WI38 (cell line): Measurements from ENCODE around the gene BCLAF1.
A peak's percentile ranks its signal among the peaks of the same experiment; 100 is the strongest.
"Not testable (repeated sequence)": the region's sequence is repeated elsewhere in the genome, so short reads cannot be mapped to it uniquely, and the experiment has no call there.

ENCODE experiments used
- H3K4me3 ChIP-seq: 2 replicates; pipeline ENCODE4 v1.5.1; 2011; ENCODE audit warnings: low read depth, mild to moderate bottlenecking, control low read depth, low read length
- TF ChIP-seq, protein P1 (sequence below): IDR thresholded peaks from 2 replicates; pipeline ENCODE4 v1.5.1; 2012; ENCODE audit warnings: low read depth, mild to moderate bottlenecking, control low read depth, low read length

The BCLAF1 gene

DNA sequence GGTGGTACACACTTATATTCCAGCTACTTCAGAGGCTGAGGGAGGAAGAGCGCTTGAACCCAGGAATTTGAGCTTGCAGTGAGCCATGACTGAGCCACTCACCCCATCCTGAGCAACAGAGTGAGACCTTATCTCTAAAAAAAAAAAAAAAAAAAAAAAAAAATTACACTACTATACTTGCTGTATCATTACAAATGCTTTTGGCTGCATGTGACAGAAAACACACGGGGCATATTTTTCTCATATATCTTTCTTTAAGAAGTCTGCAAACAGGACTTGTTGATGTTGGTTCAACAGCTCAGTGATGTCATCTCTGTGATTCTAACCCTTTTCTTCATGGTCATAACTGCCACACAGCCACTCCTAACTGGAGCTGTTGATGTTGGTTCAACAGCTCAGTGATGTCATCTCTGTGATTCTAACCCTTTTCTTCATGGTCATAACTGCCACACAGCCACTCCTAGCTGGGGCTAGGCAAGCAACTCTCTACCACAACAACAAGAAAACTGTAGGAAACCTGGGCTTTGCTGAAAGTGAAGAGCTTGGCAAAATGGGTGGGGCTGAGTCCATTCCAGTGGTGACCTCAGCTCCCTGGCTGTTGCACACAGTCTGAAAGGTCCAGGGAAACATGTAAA lies 59.3 kb downstream of the BCLAF1 start:
- H3K4me3 ChIP-seq, result no peak overlapping the region
- TF ChIP-seq, protein P1, sequence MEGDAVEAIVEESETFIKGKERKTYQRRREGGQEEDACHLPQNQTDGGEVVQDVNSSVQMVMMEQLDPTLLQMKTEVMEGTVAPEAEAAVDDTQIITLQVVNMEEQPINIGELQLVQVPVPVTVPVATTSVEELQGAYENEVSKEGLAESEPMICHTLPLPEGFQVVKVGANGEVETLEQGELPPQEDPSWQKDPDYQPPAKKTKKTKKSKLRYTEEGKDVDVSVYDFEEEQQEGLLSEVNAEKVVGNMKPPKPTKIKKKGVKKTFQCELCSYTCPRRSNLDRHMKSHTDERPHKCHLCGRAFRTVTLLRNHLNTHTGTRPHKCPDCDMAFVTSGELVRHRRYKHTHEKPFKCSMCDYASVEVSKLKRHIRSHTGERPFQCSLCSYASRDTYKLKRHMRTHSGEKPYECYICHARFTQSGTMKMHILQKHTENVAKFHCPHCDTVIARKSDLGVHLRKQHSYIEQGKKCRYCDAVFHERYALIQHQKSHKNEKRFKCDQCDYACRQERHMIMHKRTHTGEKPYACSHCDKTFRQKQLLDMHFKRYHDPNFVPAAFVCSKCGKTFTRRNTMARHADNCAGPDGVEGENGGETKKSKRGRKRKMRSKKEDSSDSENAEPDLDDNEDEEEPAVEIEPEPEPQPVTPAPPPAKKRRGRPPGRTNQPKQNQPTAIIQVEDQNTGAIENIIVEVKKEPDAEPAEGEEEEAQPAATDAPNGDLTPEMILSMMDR, result no peak

DNA sequence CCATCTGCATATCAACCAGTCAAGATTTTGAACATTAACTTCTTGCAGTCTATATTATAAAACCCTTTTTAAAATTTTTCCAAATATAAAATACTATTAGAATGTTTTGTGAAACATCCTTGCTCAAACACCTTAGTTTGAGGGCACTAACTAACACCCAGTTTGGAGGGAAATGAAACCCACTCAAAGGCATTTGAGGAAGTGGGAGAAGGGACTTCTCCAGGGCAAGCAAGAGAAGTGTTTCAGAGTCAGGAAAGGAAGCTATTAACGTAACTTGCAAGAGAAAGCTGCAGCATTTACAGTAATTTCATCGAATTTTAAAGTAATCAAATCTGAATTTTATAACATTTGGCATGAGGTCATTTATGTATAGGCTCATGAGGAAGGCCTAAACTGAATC lies 60.8 kb downstream of the BCLAF1 start:
- TF ChIP-seq, protein P1, result no peak
- H3K4me3 ChIP-seq, result no peak overlapping the region

DNA sequence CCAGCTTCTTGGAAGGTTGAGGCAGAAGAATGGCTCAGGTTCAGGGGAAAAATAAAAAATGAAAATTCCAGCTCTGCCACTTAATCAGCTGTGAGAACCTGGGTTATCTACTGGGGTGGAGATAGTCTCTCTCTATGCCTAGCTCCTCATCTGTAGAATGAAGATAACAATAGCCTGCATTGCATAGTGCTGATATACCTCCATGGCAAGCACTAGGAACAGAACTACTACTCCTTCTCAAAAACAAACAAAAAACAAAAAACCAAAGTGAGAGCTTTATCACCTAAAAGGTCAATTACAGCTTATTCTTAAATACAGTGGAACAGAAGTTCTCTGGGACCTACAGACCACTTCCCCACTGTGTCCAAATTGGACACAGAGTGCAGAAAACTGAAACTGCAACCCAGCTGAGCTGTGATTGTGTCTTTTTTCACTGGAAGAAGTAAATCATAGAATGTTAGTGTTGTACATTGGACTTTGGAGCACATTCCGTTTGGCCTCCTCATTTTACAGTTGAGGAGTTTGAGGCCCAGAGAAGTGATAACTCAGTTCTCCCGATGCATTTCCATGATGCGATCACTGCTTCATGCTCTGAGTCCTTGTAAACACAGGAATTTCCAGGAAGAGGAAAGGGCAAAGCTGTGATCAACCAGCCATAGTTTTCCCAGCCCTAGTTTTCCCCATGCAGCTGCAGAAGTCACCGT lies 62.8 kb downstream of the BCLAF1 start:
- H3K4me3 ChIP-seq, result no peak overlapping the region
- TF ChIP-seq, protein P1, result no peak

DNA sequence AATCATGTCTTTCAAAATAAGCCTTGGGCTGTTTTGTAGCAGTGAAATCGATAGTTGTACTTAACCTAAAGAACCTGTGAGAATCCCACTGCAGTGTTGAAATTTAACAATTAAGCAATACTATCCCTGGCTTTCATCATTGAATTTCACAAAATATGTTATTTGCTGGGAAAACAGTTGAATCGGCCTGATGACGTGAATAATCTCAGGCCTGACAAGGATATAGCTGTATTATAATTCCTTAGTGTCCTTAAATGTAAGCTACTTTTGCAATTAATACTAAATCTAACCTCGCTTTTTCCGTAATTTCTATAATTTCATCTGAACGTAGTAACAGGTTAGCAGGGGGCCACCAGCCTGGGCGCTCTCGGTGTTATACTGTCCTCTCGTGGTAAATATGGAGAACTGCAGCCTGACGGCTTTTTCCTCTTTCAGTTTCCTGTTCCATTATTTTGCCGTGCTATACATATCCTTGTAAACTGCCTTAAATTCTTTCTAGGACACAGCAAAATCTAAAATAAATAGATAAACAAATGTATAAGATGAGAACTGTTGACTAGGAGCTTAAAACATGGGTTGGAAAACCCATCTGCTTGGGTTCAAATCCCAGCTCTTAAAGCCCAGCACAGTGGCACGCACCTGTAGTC lies 63.5 kb downstream of the BCLAF1 start:
- TF ChIP-seq, protein P1, result peak; percentile 100
- H3K4me3 ChIP-seq, result 0 out of 2 replicates have a peak overlapping the region, but pooled peaks have one; percentile 8

DNA sequence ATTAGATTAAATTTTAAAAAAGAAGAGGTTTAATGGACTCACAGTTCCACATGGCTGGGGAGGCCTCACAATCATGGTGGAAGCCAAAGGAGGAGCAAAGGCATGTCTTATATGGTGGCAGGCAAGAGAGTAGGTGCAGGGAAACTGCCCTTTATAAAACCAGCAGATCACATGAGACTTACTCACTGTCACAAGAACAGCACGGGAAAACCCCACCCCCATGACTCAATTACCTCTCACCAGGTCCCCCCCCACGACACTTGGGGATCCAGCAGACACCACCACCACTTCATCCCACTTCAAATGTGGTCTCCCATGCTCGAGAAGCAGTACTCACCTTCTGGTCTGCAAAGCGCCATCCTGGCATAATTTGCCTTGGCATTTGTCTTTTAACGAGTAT lies 64.2 kb downstream of the BCLAF1 start:
- TF ChIP-seq, protein P1, result no peak
- no peak overlapping the region for H3K4me3 ChIP-seq

DNA sequence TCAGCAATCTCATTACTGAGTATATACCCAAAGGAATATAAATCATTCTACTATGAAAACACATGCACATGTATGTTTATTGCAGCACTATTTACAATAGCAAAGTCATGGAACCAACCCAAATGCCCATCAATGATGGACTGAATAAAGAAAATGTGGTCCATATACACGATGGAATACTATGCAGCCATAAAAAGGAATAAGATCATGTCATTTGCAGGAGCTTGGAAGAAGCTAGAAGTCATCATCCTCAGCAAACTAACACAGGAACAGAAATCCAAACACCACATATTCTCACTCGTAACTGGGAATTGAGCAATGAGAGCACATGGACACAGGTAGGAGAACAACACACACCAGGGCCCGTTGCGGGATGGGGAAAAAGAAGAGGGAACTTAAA lies 64.7 kb downstream of the BCLAF1 start:
- not testable (repeated sequence) for H3K4me3 ChIP-seq

DNA sequence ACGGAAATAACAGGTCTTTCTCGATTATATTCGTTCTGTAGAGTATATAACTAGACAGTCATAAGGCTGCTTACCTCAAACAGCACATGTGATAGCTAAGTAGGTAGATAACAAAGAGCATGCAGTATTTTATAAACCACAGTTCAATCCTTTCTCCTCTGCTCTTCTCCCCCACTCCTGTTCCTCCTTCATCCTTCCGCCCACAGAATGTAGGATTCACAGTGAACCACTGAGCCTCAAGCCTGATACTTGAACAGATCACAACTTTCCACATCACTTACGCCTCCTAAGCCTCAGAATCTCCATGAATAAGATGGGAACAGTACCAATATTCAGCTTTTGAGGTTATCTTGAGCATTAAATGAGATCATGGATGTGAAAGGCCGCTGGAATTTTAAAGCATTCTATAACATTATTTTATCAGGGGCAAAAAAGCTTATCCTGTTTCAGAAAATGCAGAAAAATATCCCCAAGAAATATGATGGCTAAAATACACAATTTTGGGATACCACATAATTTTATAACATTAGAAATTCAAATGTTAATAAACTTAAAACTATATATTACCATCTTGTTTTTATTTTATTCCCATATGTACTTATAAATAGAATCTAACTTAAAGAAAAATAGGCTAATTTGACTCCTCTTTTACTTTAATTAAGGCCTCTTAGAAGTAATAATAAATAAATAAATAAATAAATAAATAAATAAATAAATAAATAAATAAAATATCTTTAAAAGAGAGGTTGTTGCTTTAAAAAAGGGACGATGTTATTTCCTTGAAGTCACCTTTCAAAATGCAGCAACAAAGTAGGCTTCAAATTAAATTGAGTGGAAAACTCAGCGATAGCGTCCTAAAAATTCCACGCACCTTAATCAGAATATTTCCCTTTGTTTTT lies 72.9 kb downstream of the BCLAF1 start:
- H3K4me3 ChIP-seq, result no peak overlapping the region
- TF ChIP-seq, protein P1, result no peak
